HEK293 (cell line): ENCODE measurements around the gene DNASE2.

ENCODE experiments used
- GLI4 ChIP-seq: fragments of 450-650 bp; formaldehyde crosslinking; IDR thresholded peaks from 2 replicates; pipeline ENCODE4 v1.5.1; 2016; ENCODE audit warnings: missing biosample characterization, missing genetic modification characterization
- GLIS1 ChIP-seq: fragments of 450-650 bp; formaldehyde crosslinking; IDR thresholded peaks from 2 replicates; pipeline ENCODE4 v1.5.1; 2016; ENCODE audit warnings: missing biosample characterization, missing genetic modification characterization
- HOXA7 ChIP-seq: sonication (generic); formaldehyde crosslinking; IDR thresholded peaks from 2 replicates; pipeline ENCODE4 v1.8.1; 2022; ENCODE audit warnings: missing genetic modification reagents, borderline replicate concordance
- OSR2 ChIP-seq: fragments of 450-650 bp; formaldehyde crosslinking; IDR thresholded peaks from 2 replicates; pipeline ENCODE4 v1.5.1; 2016; ENCODE audit warnings: missing biosample characterization, missing genetic modification characterization
- PRDM10 ChIP-seq: fragments of 450-650 bp; formaldehyde crosslinking; IDR thresholded peaks from 2 replicates; pipeline ENCODE4 v1.5.1; 2016; ENCODE audit warnings: missing biosample characterization, missing genetic modification characterization
- RBAK ChIP-seq: fragments of 450-650 bp; formaldehyde crosslinking; IDR thresholded peaks from 2 replicates; pipeline ENCODE4 v1.5.1; 2016; ENCODE audit warnings: missing biosample characterization, missing genetic modification characterization
- ZNF10 ChIP-seq: fragments of 450-650 bp; formaldehyde crosslinking; IDR thresholded peaks from 2 replicates; pipeline ENCODE4 v1.5.1; 2017; ENCODE audit warnings: missing biosample characterization, missing genetic modification characterization
- ZNF132 ChIP-seq: fragments of 450-650 bp; formaldehyde crosslinking; IDR thresholded peaks from 2 replicates; pipeline ENCODE4 v1.5.1; 2017; ENCODE audit warnings: missing biosample characterization, missing genetic modification characterization, borderline replicate concordance
- ZNF169 ChIP-seq: fragments of 450-650 bp; formaldehyde crosslinking; IDR thresholded peaks from 2 replicates; pipeline ENCODE4 v1.5.1; 2016; ENCODE audit warnings: missing biosample characterization, missing genetic modification characterization
- ZNF175 ChIP-seq: fragments of 450-650 bp; formaldehyde crosslinking; IDR thresholded peaks from 2 replicates; pipeline ENCODE4 v1.5.1; 2016; ENCODE audit warnings: missing biosample characterization, missing genetic modification characterization
- ZNF19 ChIP-seq: fragments of 450-650 bp; formaldehyde crosslinking; IDR thresholded peaks from 2 replicates; pipeline ENCODE4; 2016; ENCODE audit warnings: missing biosample characterization, missing genetic modification characterization, low read depth
- ZNF223 ChIP-seq: fragments of 450-650 bp; formaldehyde crosslinking; IDR thresholded peaks from 2 replicates; pipeline ENCODE4 v1.5.1; 2016; ENCODE audit warnings: missing biosample characterization, missing genetic modification characterization
- ZNF23 ChIP-seq: fragments of 450-650 bp; formaldehyde crosslinking; IDR thresholded peaks from 2 replicates; pipeline ENCODE4 v1.5.1; 2016; ENCODE audit warnings: missing biosample characterization, missing genetic modification characterization, borderline replicate concordance
- ZNF362 ChIP-seq: fragments of 450-650 bp; formaldehyde crosslinking; IDR thresholded peaks from 2 replicates; pipeline ENCODE4 v1.5.1; 2016; ENCODE audit warnings: missing biosample characterization, missing genetic modification characterization
- ZNF488 ChIP-seq: fragments of 450-650 bp; formaldehyde crosslinking; IDR thresholded peaks from 2 replicates; pipeline ENCODE4 v1.5.1; 2016; ENCODE audit warnings: missing biosample characterization, missing genetic modification characterization
- ZNF600 ChIP-seq: fragments of 450-650 bp; formaldehyde crosslinking; IDR thresholded peaks from 2 replicates; pipeline ENCODE4 v1.5.1; 2016; ENCODE audit warnings: missing biosample characterization, missing genetic modification characterization
- ZNF624 ChIP-seq: fragments of 450-650 bp; formaldehyde crosslinking; IDR thresholded peaks from 2 replicates; pipeline ENCODE4 v1.5.1; 2017; ENCODE audit warnings: missing biosample characterization, missing genetic modification characterization
- ZNF76 ChIP-seq: fragments of 450-650 bp; formaldehyde crosslinking; IDR thresholded peaks from 2 replicates; pipeline ENCODE4; 2016; ENCODE audit warnings: low read depth, missing biosample characterization, missing genetic modification characterization, borderline replicate concordance
- ZSCAN5A ChIP-seq: fragments of 450-650 bp; formaldehyde crosslinking; IDR thresholded peaks from 2 replicates; pipeline ENCODE4 v1.5.1; 2016; ENCODE audit warnings: missing biosample characterization, missing genetic modification characterization
- TF ChIP-seq, protein P1 (sequence below): fragments of 450-650 bp; formaldehyde crosslinking; IDR thresholded peaks from 2 replicates; pipeline ENCODE4 v1.5.1; 2016; ENCODE audit warnings: missing biosample characterization, missing genetic modification characterization
- TF ChIP-seq, protein P2 (sequence below): fragments of 450-650 bp; formaldehyde crosslinking; IDR thresholded peaks from 2 replicates; pipeline ENCODE4 v1.5.1; 2017; ENCODE audit warnings: missing biosample characterization, missing genetic modification characterization
- TF ChIP-seq, protein P3 (sequence below): sonication (generic); formaldehyde crosslinking; IDR thresholded peaks from 2 replicates; pipeline ENCODE4 v1.8.1; 2022; ENCODE audit warnings: mild to moderate bottlenecking, moderate library complexity, missing genetic modification reagents
- TF ChIP-seq, protein P4 (sequence below): fragments of 450-650 bp; formaldehyde crosslinking; IDR thresholded peaks from 2 replicates; pipeline ENCODE4 v1.5.1; 2016; ENCODE audit warnings: missing biosample characterization, missing genetic modification characterization
- TF ChIP-seq, protein P5 (sequence below): fragments of 450-650 bp; formaldehyde crosslinking; IDR thresholded peaks from 2 replicates; pipeline ENCODE4 v1.5.1; 2017; ENCODE audit warnings: missing biosample characterization, missing genetic modification characterization

Gene DNASE2

DNA sequence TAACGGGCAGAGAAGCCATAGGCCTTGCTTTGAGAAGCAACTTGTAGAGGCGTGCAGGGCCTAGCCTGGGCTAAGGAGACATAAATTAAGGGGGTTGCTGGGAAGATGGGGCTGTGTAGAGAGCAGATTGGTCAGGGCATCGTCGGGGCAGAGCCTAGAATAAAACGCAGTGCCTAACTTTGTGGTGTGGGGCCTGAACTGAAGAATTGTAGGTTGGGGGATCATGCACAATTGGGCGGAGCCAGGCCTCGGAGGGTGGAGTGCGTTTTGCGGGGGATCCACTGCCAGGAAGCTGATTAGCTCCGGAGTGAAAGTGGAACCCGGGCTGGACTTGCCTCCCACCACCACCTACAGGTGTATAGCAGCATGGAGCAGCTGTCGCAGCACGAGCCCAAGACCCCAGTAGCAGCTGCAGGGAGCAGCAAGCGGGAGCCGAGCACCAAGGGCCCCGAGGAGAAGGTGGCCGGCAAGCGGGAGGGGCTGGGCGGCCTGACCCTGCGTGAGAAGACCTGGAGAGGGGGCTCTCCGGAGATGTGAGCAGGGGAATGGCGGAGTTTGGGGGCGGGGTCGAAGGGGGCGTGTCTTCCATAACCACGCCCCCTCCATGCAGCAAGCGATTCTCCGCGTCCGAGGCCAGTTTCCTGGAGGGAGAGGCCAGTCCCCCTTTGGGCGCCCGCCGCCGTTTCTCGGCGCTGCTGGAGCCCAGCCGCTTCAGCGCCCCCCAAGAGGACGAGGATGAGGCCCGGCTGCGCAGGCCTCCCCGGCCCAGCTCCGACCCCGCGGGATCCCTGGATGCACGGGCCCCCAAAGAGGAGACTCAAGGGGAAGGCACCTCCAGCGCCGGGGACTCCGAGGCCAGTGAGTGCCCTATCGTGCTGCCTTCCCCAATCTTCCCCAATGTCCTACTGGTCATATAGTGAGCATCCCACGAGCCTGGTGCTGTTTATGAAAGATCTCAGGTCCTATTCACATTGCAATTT lies 13.8 kb downstream of the DNASE2 start (continued):
- TF ChIP-seq ZSCAN5A (no peak), ZNF223 (tag by site-specific recombination) (no peak), ZNF23 (tag by site-specific recombination) (no peak), ZNF19 (tag by site-specific recombination) (no peak), GLI4 (tag by site-specific recombination) (no peak), OSR2 (tag by site-specific recombination) (0 out of 2 replicates have a peak, but pooled peaks have one; percentile 45), ZNF175 (tag by site-specific recombination) (no peak), PRDM10 (tag by site-specific recombination) (no peak), ZNF132 (tag by site-specific recombination) (no peak), ZNF76 (tag by site-specific recombination) (peak; percentile 53; the same call in 1 of the 2 replicates), ZNF624 (tag by site-specific recombination) (no peak), GLIS1 (peak; percentile 45; the same call in 1 of the 2 replicates), ZNF169 (tag by site-specific recombination) (no peak), ZNF362 (peak; percentile 96), ZNF600 (tag by site-specific recombination) (0 out of 2 replicates have a peak, but pooled peaks have one; percentile 39), RBAK (no peak), ZNF488 (tag by site-specific recombination) (no peak), HOXA7 (no peak), ZNF10 (tag by site-specific recombination) (no peak)
- TF ChIP-seq, protein P1, sequence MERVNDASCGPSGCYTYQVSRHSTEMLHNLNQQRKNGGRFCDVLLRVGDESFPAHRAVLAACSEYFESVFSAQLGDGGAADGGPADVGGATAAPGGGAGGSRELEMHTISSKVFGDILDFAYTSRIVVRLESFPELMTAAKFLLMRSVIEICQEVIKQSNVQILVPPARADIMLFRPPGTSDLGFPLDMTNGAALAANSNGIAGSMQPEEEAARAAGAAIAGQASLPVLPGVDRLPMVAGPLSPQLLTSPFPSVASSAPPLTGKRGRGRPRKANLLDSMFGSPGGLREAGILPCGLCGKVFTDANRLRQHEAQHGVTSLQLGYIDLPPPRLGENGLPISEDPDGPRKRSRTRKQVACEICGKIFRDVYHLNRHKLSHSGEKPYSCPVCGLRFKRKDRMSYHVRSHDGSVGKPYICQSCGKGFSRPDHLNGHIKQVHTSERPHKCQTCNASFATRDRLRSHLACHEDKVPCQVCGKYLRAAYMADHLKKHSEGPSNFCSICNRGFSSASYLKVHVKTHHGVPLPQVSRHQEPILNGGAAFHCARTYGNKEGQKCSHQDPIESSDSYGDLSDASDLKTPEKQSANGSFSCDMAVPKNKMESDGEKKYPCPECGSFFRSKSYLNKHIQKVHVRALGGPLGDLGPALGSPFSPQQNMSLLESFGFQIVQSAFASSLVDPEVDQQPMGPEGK (tag by site-specific recombination) = peak; percentile 81
- TF ChIP-seq, protein P2, sequence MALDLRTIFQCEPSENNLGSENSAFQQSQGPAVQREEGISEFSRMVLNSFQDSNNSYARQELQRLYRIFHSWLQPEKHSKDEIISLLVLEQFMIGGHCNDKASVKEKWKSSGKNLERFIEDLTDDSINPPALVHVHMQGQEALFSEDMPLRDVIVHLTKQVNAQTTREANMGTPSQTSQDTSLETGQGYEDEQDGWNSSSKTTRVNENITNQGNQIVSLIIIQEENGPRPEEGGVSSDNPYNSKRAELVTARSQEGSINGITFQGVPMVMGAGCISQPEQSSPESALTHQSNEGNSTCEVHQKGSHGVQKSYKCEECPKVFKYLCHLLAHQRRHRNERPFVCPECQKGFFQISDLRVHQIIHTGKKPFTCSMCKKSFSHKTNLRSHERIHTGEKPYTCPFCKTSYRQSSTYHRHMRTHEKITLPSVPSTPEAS (tag by site-specific recombination) = no peak
- TF ChIP-seq, protein P3, sequence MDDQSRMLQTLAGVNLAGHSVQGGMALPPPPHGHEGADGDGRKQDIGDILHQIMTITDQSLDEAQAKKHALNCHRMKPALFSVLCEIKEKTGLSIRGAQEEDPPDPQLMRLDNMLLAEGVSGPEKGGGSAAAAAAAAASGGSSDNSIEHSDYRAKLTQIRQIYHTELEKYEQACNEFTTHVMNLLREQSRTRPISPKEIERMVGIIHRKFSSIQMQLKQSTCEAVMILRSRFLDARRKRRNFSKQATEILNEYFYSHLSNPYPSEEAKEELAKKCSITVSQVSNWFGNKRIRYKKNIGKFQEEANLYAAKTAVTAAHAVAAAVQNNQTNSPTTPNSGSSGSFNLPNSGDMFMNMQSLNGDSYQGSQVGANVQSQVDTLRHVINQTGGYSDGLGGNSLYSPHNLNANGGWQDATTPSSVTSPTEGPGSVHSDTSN (CRISPR knock-in tag) = no peak
- TF ChIP-seq, protein P4, sequence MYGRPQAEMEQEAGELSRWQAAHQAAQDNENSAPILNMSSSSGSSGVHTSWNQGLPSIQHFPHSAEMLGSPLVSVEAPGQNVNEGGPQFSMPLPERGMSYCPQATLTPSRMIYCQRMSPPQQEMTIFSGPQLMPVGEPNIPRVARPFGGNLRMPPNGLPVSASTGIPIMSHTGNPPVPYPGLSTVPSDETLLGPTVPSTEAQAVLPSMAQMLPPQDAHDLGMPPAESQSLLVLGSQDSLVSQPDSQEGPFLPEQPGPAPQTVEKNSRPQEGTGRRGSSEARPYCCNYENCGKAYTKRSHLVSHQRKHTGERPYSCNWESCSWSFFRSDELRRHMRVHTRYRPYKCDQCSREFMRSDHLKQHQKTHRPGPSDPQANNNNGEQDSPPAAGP (tag by site-specific recombination) = no peak
- TF ChIP-seq, protein P5, sequence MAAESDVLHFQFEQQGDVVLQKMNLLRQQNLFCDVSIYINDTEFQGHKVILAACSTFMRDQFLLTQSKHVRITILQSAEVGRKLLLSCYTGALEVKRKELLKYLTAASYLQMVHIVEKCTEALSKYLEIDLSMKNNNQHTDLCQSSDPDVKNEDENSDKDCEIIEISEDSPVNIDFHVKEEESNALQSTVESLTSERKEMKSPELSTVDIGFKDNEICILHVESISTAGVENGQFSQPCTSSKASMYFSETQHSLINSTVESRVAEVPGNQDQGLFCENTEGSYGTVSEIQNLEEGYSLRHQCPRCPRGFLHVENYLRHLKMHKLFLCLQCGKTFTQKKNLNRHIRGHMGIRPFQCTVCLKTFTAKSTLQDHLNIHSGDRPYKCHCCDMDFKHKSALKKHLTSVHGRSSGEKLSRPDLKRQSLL (tag by site-specific recombination) = peak; percentile 14; the same call in 1 of the 2 replicates
